ENCODE data around the gene M1AP.
"Not testable (repeated sequence)": the region's sequence is repeated elsewhere in the genome, so short reads cannot be mapped to it uniquely, and the experiment has no call there.

M1AP gene

DNA sequence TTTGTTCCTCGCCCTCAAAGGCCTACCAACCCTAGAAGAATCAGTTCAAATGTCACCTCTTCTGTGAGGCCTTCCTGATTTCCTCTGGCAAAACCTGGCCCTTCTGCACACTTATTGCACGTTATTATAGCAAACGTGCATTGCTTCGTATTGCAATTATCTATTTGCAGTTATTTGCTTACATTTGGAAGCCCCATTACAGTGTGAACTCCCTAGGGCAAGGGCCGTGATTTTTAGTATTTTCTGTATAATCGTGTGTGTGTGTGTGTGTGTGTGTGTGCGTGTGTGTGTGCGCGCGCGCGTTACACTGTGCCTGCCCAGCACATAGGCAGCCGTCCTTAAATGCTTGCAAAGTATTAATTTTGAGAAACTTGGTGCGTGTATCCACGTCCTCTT lies 5.5 kb upstream of the M1AP start:
- FAIRE-seq = no peak

DNA sequence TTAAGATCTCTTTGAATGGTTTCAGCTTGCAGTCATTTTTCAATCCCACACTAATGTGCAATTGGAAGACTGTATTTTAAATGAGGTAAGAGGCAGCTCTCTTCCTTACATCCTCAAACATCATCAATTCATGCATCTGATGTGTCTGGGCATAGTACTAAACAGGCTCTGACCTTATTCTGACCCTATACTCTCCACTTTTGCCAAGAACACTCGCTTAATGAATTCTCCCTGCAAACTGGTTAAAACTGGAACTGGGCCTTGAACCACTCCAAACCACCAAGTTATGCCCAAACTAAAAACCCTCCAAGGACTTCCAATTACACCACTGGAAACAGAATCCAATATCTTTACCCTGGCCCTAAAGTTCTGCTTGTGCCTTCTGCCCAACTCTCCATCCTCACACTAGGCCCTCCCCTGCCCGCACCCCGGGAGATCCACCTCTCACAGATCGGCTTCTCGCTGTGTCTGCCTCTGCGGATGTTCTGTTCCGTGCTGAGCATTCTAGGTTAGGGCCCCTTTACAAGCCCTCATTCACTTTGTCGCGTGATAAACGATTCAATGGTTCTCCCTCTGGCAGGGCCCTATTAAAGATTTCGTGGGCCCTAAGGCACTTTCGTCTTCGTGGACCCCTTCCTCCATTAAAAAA lies 1.2 kb downstream of the M1AP start:
- FAIRE-seq = no peak

- FAIRE-seq = no peak
Measured at GRCh38 chr2:74646201-74646600, 1.9 kb downstream of the M1AP start.

GRCh38 chr2:74645344-74645743 lies 2.8 kb downstream of the M1AP start:
- FAIRE-seq = no peak

GRCh38 chr2:74639550-74639949 lies 8.6 kb downstream of the M1AP start:
- FAIRE-seq = no peak

DNA sequence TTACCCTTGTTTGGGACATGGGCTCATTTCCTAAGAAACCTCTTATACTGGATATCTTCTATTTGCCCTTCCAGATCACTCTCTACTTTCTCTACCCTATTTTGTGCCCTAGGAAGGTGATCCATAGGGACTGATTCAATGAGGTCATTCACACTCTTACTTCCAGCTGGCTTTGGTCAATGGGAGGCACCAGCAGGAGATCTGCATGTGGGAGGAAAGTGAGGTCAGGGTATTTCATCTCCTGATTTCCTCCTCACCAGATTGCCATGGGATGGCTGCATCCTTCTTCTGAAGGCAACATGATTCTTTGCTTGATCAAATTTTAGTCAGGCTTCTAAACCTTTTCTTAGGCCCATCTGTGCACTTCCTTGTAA lies 15.2 kb downstream of the M1AP start:
- FAIRE-seq = no peak

- no peak for FAIRE-seq
Measured at GRCh38 chr2:74632209-74632938, 15.8 kb downstream of the M1AP start.

GRCh38 chr2:74630454-74630853 lies 17.7 kb downstream of the M1AP start:
- FAIRE-seq = not testable (repeated sequence)

DNA sequence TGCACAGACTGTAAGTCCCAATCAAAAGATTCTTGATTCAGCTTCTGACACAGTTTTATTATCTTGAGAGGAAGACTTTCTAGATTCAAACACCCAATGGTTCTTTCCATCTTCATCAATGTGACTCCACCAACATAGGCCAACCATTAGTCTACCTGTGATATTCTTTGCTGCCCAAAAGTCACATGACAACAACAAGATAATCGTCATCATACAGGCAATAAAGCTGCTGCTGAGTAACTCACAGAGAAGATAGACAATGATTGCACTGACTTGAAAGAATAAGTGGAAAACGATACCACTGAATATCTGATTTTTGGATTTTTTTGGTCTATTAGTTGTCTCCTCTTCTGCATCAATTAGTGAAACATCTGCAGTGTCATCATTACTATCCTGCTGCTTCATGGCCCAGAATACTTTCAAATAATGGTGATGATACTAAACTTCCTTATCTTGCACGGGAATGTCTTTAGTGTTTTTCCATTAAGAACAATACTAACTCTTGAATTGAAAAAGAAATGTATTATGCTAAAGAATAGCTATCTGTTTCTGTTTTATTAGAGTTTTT lies 19.5 kb downstream of the M1AP start:
- no peak for FAIRE-seq

DNA sequence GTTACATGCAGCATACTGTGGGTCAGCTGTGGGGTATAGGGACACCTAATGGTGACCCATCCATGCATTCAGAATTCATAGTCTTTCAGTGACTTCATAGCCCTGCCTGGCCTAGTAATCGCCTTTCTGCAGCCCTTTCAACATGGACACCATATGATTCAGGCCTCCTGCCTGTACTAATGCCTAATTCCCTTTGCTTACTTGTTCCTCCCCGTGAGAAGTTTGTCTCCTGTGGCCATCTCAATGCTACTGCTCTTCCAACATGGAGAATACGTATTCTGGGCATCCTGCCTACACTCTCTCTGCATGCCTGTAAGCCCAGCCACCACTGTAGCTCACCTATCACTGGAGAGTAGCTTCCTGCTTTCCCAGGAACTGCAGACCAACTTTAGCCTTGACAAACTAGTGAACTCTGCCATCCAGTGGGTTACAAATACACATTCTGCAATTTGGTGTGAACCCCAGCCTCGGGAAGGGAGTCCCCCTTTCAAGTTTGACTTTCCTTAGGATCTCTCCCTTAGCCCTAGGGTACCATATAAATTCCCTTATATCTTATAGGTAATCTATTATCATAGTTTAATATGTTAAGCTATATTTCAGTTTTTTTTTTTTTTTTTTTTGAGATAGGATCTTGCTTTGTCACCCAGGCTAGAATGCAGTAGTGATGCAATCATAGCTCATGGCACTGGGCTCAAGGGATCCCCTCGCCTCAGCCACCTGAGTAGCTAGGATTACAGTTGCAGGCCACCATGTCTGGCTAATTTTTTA lies 22.3 kb downstream of the M1AP start:
- FAIRE-seq = no peak

GRCh38 chr2:74620671-74621070 lies 27.5 kb downstream of the M1AP start:
- FAIRE-seq = no peak

DNA sequence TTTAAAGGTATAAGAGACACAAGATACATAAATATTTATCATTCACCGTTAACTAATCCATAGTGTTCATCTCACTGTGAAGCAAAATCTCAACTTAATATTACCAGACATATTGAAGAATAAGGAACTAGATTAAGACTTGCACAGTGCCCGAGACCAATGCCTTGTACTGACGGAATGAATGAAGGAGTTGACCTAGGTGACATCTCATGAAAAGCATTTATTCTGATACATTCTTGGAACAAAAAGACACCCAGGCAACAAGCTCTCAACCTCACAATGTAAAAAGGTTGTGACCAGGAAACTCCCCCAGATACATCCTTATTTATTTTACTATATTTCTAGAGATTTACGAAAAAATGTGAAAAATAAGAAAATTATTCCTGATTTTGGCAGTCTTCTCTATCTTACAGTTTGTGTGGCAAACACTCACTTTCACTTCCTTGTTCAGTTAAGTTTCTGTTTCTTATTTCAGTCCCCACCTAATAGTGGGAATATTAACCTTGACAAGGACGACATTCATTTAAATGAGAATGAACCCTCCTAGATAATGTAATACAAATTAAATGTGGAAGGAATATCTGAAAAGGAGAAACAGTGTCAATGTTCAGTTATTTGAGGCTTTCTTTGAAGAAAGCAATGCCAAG lies 28.4 kb downstream of the M1AP start:
- FAIRE-seq = no peak

GRCh38 chr2:74618410-74619083 lies 29.6 kb downstream of the M1AP start:
- FAIRE-seq = no peak

DNA sequence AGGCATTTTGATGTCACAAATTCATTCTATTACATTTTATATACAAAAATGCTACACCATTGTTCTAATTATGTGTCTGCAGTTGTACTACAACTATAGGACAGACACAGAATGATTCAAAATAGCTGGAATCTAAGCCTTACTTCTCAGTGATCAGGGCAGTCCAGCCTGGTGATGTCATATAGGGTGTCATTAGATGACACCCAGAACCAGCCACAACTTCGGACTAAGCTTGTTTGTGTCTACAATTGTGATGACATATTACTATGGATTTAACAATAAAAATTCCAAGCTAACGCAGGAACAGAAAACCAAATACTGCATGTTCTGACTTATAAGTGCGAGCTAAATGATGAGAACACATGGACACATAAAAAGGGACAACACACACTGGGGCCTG lies 31.0 kb downstream of the M1AP start:
- no peak for FAIRE-seq

DNA sequence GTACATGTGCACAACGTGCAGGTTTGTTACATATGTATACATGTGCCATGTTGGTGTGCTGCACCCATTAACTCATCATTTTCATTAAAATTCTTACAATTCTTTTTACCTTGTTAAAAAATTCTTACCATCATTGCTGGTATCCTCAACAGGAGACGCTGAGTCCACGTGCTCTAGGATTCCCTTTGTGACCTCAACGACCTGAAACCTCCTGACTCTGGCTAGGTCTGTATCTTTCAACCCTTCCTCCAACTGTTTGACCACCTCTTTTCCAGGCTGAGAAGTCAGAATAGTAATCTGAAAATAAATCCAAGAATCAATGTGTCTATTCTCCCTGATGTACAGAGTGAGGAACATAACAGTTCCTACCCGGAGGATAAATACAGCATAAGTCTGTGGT lies 41.2 kb downstream of the M1AP start:
- FAIRE-seq = no peak

DNA sequence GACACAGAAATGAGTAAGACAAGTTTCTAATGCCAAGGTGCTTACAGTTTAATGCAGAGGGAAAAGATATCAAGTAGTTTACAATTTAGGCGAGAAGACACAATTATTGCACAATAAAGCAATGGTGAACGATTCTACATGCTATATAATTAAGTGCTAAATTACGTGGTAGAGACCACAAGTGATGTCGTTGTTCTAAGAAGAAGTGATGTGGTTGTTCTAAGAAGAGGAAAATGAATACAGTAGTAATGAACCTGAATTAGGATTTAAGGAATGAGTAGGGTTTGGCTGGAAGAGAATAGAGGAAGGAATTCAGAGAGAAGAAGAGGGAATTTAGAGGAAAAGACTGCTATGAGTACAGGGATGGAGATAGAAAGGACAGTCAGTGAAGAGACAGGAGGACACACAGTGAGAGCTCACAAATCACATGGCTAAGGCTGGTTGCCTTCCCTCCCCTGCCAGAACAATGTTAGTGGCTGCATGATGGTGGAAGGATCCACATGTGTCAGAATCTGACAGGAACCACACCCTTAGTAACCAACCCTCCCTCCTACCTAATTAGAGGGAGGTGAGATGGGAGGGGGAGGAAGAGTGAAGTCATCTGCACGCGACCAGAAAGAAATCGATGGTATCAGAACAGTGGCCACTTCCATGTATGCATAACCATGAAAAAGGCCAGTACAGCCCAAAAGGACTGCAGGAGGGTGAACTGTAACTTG lies 44.7 kb downstream of the M1AP start:
- no peak for FAIRE-seq

GRCh38 chr2:74602586-74603281 lies 45.4 kb downstream of the M1AP start:
- no peak for FAIRE-seq

GRCh38 chr2:74599676-74600075 lies 48.5 kb downstream of the M1AP start:
- no peak for FAIRE-seq

GRCh38 chr2:74597410-74597809 lies 50.7 kb downstream of the M1AP start:
- FAIRE-seq = no peak

GRCh38 chr2:74596584-74596983 lies 51.5 kb downstream of the M1AP start:
- no peak for FAIRE-seq
